Subcutaneous adipose tissue (tissue), 4 donors: ENCODE data around the gene PADI2. TPM values are rescaled to one million over a fixed set of nuclear protein-coding genes. Genes with fewer than 3 reads are reported as not detected.

ENCODE experiments used
- total RNA-seq, 4 donors: library from RNA; depleted of rRNA; stranded (reverse); fragments of >200 nt; gene quantifications; one replicate each; pipeline ENCODE4 v1.1.0, GENCODE V29; 2016
- TF ChIP-seq, protein P1 (sequence below): fragments of 450-650 bp; IDR thresholded peaks from one replicate; pipeline ENCODE4 v1.5.1; 2016; ENCODE audit warnings: low read depth, mild to moderate bottlenecking, control low read depth, antibody characterized with exemption, moderate library complexity

The PADI2 gene
- total RNA-seq, 4 donors from 2014 or later: 0.19 to 2.9 (median 0.60) TPM

DNA sequence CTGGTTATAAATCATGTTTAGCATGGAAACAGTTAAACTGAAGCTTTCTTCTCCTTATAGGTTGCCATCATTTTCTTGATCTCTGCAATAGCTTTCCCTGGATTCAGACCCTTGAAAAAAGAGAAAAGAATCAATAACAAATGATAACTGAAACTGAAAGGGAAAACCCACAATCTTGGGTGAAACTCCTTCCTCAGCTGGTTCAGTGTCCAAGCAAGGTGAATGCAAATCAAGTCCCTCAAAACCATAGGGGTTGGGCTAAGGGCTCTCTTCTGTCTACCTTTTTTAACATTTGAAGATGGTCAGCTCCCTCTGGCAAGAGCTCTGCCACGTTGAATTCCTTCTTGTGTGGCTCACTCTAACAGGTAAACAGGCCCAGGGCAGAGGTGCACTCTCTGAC is 100.4 kb downstream of the PADI2 start:
- TF ChIP-seq, protein P1, sequence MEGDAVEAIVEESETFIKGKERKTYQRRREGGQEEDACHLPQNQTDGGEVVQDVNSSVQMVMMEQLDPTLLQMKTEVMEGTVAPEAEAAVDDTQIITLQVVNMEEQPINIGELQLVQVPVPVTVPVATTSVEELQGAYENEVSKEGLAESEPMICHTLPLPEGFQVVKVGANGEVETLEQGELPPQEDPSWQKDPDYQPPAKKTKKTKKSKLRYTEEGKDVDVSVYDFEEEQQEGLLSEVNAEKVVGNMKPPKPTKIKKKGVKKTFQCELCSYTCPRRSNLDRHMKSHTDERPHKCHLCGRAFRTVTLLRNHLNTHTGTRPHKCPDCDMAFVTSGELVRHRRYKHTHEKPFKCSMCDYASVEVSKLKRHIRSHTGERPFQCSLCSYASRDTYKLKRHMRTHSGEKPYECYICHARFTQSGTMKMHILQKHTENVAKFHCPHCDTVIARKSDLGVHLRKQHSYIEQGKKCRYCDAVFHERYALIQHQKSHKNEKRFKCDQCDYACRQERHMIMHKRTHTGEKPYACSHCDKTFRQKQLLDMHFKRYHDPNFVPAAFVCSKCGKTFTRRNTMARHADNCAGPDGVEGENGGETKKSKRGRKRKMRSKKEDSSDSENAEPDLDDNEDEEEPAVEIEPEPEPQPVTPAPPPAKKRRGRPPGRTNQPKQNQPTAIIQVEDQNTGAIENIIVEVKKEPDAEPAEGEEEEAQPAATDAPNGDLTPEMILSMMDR: no peak

DNA sequence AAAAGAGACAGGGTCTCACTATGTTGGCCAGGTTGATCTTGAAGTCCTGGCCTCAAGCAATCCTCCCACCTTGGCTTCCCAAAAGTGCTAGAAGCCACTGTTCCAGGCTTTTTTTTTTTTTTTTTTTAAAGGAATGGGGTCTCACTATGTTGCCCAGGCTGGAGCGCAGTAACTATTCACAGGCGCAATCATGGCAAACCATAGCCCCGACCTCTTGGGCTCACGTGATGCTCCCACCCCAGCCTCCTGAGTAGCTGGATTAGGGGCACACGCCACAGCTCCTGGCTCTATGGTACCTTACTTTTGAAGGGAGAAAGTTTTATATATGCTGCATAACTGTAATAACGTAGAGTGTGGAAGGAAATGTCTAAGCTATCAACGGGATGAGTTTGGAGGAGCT is 101.8 kb downstream of the PADI2 start:
- TF ChIP-seq, protein P1: no peak

Other genes starting within 250 kb of the PADI2 start
- under 1 TPM; under 0.01 TPM for gene RNU1-2, start 223.5 kb downstream of the PADI2 start, total RNA-seq
- gene CROCC, start 197.5 kb downstream of the PADI2 start, total RNA-seq: 10 to 100 TPM in 3 of 4 donors, 1 to 10 TPM in 1; 7.7 to 32.4 (median 14.8) TPM
- gene MFAP2, start 138.8 kb downstream of the PADI2 start, total RNA-seq: 10 to 100 TPM in 3 of 4 donors, 1 to 10 TPM in 1; 9.0 to 28.6 (median 15.0) TPM
- gene ATP13A2, start 107.5 kb downstream of the PADI2 start, total RNA-seq: 10 to 100 TPM; 14.8 to 33.0 (median 22.5) TPM
- gene SDHB, start 65.4 kb downstream of the PADI2 start, total RNA-seq: 100 to 1,000 TPM; 105 to 138 (median 121) TPM
- not detected for gene PADI1, start 85.7 kb upstream of the PADI2 start, total RNA-seq
- not detected for gene PADI3, start 129.6 kb upstream of the PADI2 start, total RNA-seq
- gene PADI4, start 188.7 kb upstream of the PADI2 start, total RNA-seq: 1 to 10 TPM in 1 of 4 donors, under 1 TPM in 1, not detected in 2; 0.22 to 1.3 TPM